Duodenal mucosa (tissue), 2 donors: ENCODE data around the gene ACTMAP.
A peak's percentile ranks its signal among the peaks of the same experiment; 100 is the strongest.

ENCODE experiments used
- H3K27ac ChIP-seq: one replicate; pipeline ENCODE4 v1.7.0; 2013; ENCODE audit warnings: low read depth, low read length
- H3K27me3 ChIP-seq, 2 donors: one replicate each; pipeline ENCODE4 v1.7.0; 2013; ENCODE audit warnings: low read length in 2 of 2, control low read depth in 1 of 2; ENCODE audit not compliant: insufficient read depth in 2 of 2, control insufficient read depth in 1 of 2
- H3K36me3 ChIP-seq, 2 donors: one replicate each; pipeline ENCODE4 v1.7.0; 2013; ENCODE audit warnings: low read length in 2 of 2, control low read depth in 1 of 2; ENCODE audit not compliant: insufficient read depth in 2 of 2, control insufficient read depth in 1 of 2
- H3K4me1 ChIP-seq, 2 donors: one replicate each; pipeline ENCODE4 v1.7.0; 2013; ENCODE audit warnings: low read length in 2 of 2, control low read depth in 1 of 2; ENCODE audit not compliant: insufficient read depth in 2 of 2, control insufficient read depth in 1 of 2
- H3K4me3 ChIP-seq, 2 donors: one replicate each; pipeline ENCODE4 v1.7.0; 2013; ENCODE audit warnings: low read length in 2 of 2, low read depth in 1 of 2
- H3K9ac ChIP-seq, 2 donors: one replicate each; pipeline ENCODE4 v1.7.0; 2013; ENCODE audit warnings: low read length in 2 of 2, low read depth in 1 of 2
- H3K9me3 ChIP-seq, 2 donors: one replicate each; pipeline ENCODE4 v1.7.0; 2013; ENCODE audit warnings: low read length in 2 of 2, control low read depth in 1 of 2; ENCODE audit not compliant: control insufficient read depth in 1 of 2

Gene ACTMAP

GRCh38 chr19:40750058-40750873 is at the start of gene ACTMAP:
Gene ACTMAP, minus strand, starts transcription at chr19:40750477. Its CDS starts 674 bp downstream, at chr19:40749803.
- Histone ChIP-seq H3K36me3 (no peaks in the 10 kb centered on the region), H3K4me1 (peaks cover 22 to 34% of the 10 kb centered on the region in 2 donors), H3K27me3 (no peaks in the 10 kb centered on the region), H3K9me3 (no peaks in the 10 kb centered on the region), H3K4me3 (peak within 1 kb of the TSS; percentile 75 to 81), H3K27ac (peak within 1 kb of the TSS; percentile 86), H3K9ac (peak within 1 kb of the TSS; percentile 82)

- Histone ChIP-seq H3K9ac (peak overlapping the region; percentile 72 to 73), H3K27ac (peak overlapping the region; percentile 84), H3K4me1 (peaks cover 58 to 59% of the 10 kb centered on the region in 2 donors), H3K4me3 (peak overlapping the region; percentile 84 to 87), H3K9me3 (no peaks in the 10 kb centered on the region), H3K36me3 (peaks cover 0 to 19% of the 10 kb centered on the region in 2 donors), H3K27me3 (no peaks in the 10 kb centered on the region)
Measured at GRCh38 chr19:40799558-40800338, 49.5 kb upstream of the ACTMAP start.

- Histone ChIP-seq H3K9me3 (no peaks in the 10 kb centered on the region), H3K4me1 (peaks cover 50 to 51% of the 10 kb centered on the region in 2 donors), H3K4me3 (peak within 1 kb of the TSS; percentile 84 to 87), H3K27ac (peak within 1 kb of the TSS; percentile 84), H3K27me3 (no peaks in the 10 kb centered on the region), H3K9ac (peak within 1 kb of the TSS; percentile 72 to 73), H3K36me3 (peaks cover 0 to 19% of the 10 kb centered on the region in 2 donors)
Measured at GRCh38 chr19:40798683-40799557, 48.6 kb upstream of the ACTMAP start, which contains the start of gene EGLN2. Gene EGLN2, plus strand, starts transcription at chr19:40799191. Its CDS starts 1,382 bp downstream, at chr19:40800573.

GRCh38 chr19:40797963-40798682 is 47.8 kb upstream of the ACTMAP start:
- peak overlapping the region; percentile 23 to 64 for H3K9ac ChIP-seq

GRCh38 chr19:40797166-40797962 is 47.1 kb upstream of the ACTMAP start:
- H3K9me3 ChIP-seq, result no peaks in the 10 kb centered on the region
- peak overlapping the region; percentile 23 to 64 for H3K9ac ChIP-seq
- H3K4me3 ChIP-seq, result no peak overlapping the region
- H3K27ac ChIP-seq, result peak overlapping the region; percentile 82
- peaks cover 34 to 35% of the 10 kb centered on the region in 2 donors for H3K4me1 ChIP-seq
- H3K36me3 ChIP-seq, result peaks cover 0 to 22% of the 10 kb centered on the region in 2 donors
- no peaks in the 10 kb centered on the region for H3K27me3 ChIP-seq

More at GRCh38 chr19:40797963-40798682, 47.8 kb upstream of the ACTMAP start:
- Histone ChIP-seq H3K4me3 (peak overlapping the region; percentile 66 to 73), H3K27ac (peak overlapping the region; percentile 82), H3K27me3 (no peaks in the 10 kb centered on the region), H3K36me3 (peaks cover 0 to 19% of the 10 kb centered on the region in 2 donors), H3K9me3 (no peaks in the 10 kb centered on the region), H3K4me1 (peaks cover 42 to 43% of the 10 kb centered on the region in 2 donors)

GRCh38 chr19:40791996-40792395 is 41.7 kb upstream of the ACTMAP start:
- Histone ChIP-seq H3K4me1 (no peaks in the 10 kb centered on the region), H3K36me3 (peaks cover 4 to 14% of the 10 kb centered on the region in 2 donors), H3K27me3 (no peaks in the 10 kb centered on the region), H3K4me3 (no peak overlapping the region), H3K9me3 (no peaks in the 10 kb centered on the region), H3K9ac (no peak overlapping the region), H3K27ac (no peak overlapping the region)

- Histone ChIP-seq H3K9me3 (no peaks in the 10 kb centered on the region), H3K27me3 (no peaks in the 10 kb centered on the region), H3K4me3 (no peak overlapping the region), H3K4me1 (no peaks in the 10 kb centered on the region), H3K9ac (no peak overlapping the region), H3K36me3 (peaks cover 9 to 10% of the 10 kb centered on the region in 2 donors), H3K27ac (no peak overlapping the region)
Measured at GRCh38 chr19:40791349-40791748, 41.1 kb upstream of the ACTMAP start.

- peaks cover 6 to 9% of the 10 kb centered on the region in 2 donors for H3K36me3 ChIP-seq
- H3K4me1 ChIP-seq, result no peaks in the 10 kb centered on the region
Measured at GRCh38 chr19:40786060-40787037, 36.1 kb upstream of the ACTMAP start.

More at GRCh38 chr19:40786060-40787037, 36.1 kb upstream of the ACTMAP start:
- Histone ChIP-seq H3K4me3 (no peak overlapping the region), H3K9me3 (no peaks in the 10 kb centered on the region), H3K27ac (no peak overlapping the region), H3K9ac (no peak overlapping the region), H3K27me3 (no peaks in the 10 kb centered on the region)
